Measurements from ENCODE around the gene FOXP4.

GRCh38 chr6:41640426-41640825, 94.2 kb downstream of the FOXP4 start:
- TF ChIP-seq POLR2A (IDR thresholded peaks at IDR 0.05; ENCODE audit: low read depth, low read length), result no peak
- no peak for TF ChIP-seq TAF1 (IDR thresholded peaks at IDR 0.05; ENCODE audit: borderline replicate concordance, low read depth, low read length)
- TF ChIP-seq POLR2AphosphoS5 (IDR thresholded peaks at IDR 0.05; ENCODE audit: low read depth, low read length), result no peak
